ENCODE measurements around the gene ELOVL6. TPM values are rescaled to one million over a fixed set of nuclear protein-coding genes. Genes with fewer than 3 reads are reported as not detected.

Gene ELOVL6
- total RNA-seq, 1 experiment from 2014 or later = 23.5 TPM

GRCh38 chr4:110131916-110132315 is 66.5 kb downstream of the ELOVL6 start:
- DNase-seq (ENCODE audit: unreplicated experiment) = no peak
- no peak overlapping the region for H3K27ac Mint-ChIP-seq (ENCODE audit: low read depth, unreplicated experiment)
- H3K4me1 Mint-ChIP-seq (ENCODE audit: insufficient read depth, unreplicated experiment) = peaks cover 27% of the 10 kb centered on the region
- no peak for TF ChIP-seq CTCF (IDR thresholded peaks at IDR 0.05; ENCODE audit: unreplicated experiment)
- no peaks in the 10 kb centered on the region for H3K27me3 Mint-ChIP-seq (ENCODE audit: insufficient read depth, unreplicated experiment)
- H3K36me3 Mint-ChIP-seq (ENCODE audit: insufficient read depth, unreplicated experiment) = no peaks in the 10 kb centered on the region
- intact Hi-C loops (cut with micrococcal nuclease) = no loop called here
- peaks cover 6% of the 10 kb centered on the region for H3K9me3 Mint-ChIP-seq (ENCODE audit: unreplicated experiment)
- POLR2A ChIA-PET = interaction anchor here (1.1 to 5.0 kb wide), 2 partner anchors 14 to 65 kb away, joined by 3 to 39 read pairs; partner anchors contain the start of gene ELOVL6
- BruUV-seq (replicated peaks) = no TSS peak
- no peak overlapping the region for H3K4me3 Mint-ChIP-seq (ENCODE audit: unreplicated experiment)
- CTCF ChIA-PET = interaction anchor here (0.6 to 1.4 kb wide), 3 partner anchors 13 to 26 kb away, joined by 3 to 4 read pairs (median 3); no protein-coding TSS in a partner anchor

GRCh38 chr4:110130576-110131358 is 67.6 kb downstream of the ELOVL6 start:
- intact Hi-C loops (cut with micrococcal nuclease) = no loop called here
- DNase-seq (ENCODE audit: unreplicated experiment) = peak; percentile 28
- Mint-ChIP-seq H3K4me3 (ENCODE audit: unreplicated experiment) (no peak overlapping the region), H3K27me3 (ENCODE audit: insufficient read depth, unreplicated experiment) (no peaks in the 10 kb centered on the region), H3K27ac (ENCODE audit: low read depth, unreplicated experiment) (no peak overlapping the region), H3K36me3 (ENCODE audit: insufficient read depth, unreplicated experiment) (no peaks in the 10 kb centered on the region), H3K9me3 (ENCODE audit: unreplicated experiment) (peaks cover 6% of the 10 kb centered on the region), H3K4me1 (ENCODE audit: insufficient read depth, unreplicated experiment) (peaks cover 27% of the 10 kb centered on the region)
- POLR2A ChIA-PET = interaction anchor here (0.8 to 5.0 kb wide), 4 partner anchors 23 to 66 kb away, joined by 3 to 39 read pairs (median 4); partner anchors contain the start of gene ELOVL6
- BruUV-seq (replicated peaks) = no TSS peak
- CTCF ChIA-PET = interaction anchor here (0.6 to 1.4 kb wide), 3 partner anchors 18 to 504 kb away, joined by 3 to 8 read pairs (median 3); no protein-coding TSS in a partner anchor
- no peak for TF ChIP-seq CTCF (IDR thresholded peaks at IDR 0.05; ENCODE audit: unreplicated experiment)

GRCh38 chr4:110129544-110129943 is 68.9 kb downstream of the ELOVL6 start:
- Mint-ChIP-seq H3K27me3 (ENCODE audit: insufficient read depth, unreplicated experiment) (no peaks in the 10 kb centered on the region), H3K27ac (ENCODE audit: low read depth, unreplicated experiment) (no peak overlapping the region)

More at GRCh38 chr4:110129544-110129943, 68.9 kb downstream of the ELOVL6 start:
- H3K4me3 Mint-ChIP-seq (ENCODE audit: unreplicated experiment) = no peak overlapping the region
- H3K9me3 Mint-ChIP-seq (ENCODE audit: unreplicated experiment) = peaks cover 6% of the 10 kb centered on the region
- no peak for DNase-seq (ENCODE audit: unreplicated experiment)
- no peak for TF ChIP-seq CTCF (IDR thresholded peaks at IDR 0.05; ENCODE audit: unreplicated experiment)
- no peaks in the 10 kb centered on the region for H3K36me3 Mint-ChIP-seq (ENCODE audit: insufficient read depth, unreplicated experiment)
- CTCF ChIA-PET = interaction anchor here (0.6 to 1.3 kb wide), 6 partner anchors 9 to 380 kb away, joined by 3 to 8 read pairs (median 4); no protein-coding TSS in a partner anchor
- no TSS peak for BruUV-seq (replicated peaks)
- intact Hi-C loops (cut with micrococcal nuclease) = no loop called here
- POLR2A ChIA-PET = interaction anchor here (0.9 to 5.0 kb wide), 7 partner anchors 8 to 67 kb away, joined by 3 to 39 read pairs (median 3); partner anchors contain the start of gene ELOVL6
- peaks cover 25% of the 10 kb centered on the region for H3K4me1 Mint-ChIP-seq (ENCODE audit: insufficient read depth, unreplicated experiment)

Measured in MCF 10A (cell line).